Activated CD8-positive, alpha-beta T cell treated with anti-CD3 and anti-CD28 coated beads, Interleukin-2, amount 10 ng/mL, durations not matched to agents 7 days and 5 days (primary cell): ENCODE measurements around the gene AGAP1. TPM values are rescaled to one million over a fixed set of nuclear protein-coding genes. Genes with fewer than 3 reads are reported as not detected.

Experiments
- ATAC-seq: fragments of 150-1000 bp; cut with Tn5 transposase; one replicate; pipeline ENCODE4 v1.10.0; 2021; ENCODE audit warnings: moderate library complexity
- CTCF ChIA-PET: fragments of 350-600 bp; sonication (Branson Sonifier 250); formaldehyde crosslinking; loops from one replicate; lab custom pipeline; 2021; ENCODE audit warnings: antibody characterized with exemption; lab: Charles Lee
- POLR2A ChIA-PET: fragments of 350-600 bp; sonication (Branson Sonifier 250); formaldehyde crosslinking; loops from one replicate; lab custom pipeline; 2021; ENCODE audit warnings: antibody characterized with exemption; lab: Charles Lee
- DNase-seq: peaks from one replicate; pipeline ENCODE4 v3.0.0-alpha.2; 2020
- H3K27ac Mint-ChIP-seq: one replicate; pipeline ENCODE4 v1.8.0; 2021; ENCODE audit warnings: mild to moderate bottlenecking, mixed read lengths
- H3K27me3 Mint-ChIP-seq: one replicate; pipeline ENCODE4 v1.8.0; 2021; ENCODE audit warnings: low read depth, mixed read lengths
- H3K36me3 Mint-ChIP-seq: one replicate; pipeline ENCODE4 v1.8.0; 2021; ENCODE audit warnings: low read depth, mixed read lengths
- H3K4me1 Mint-ChIP-seq: one replicate; pipeline ENCODE4 v1.8.0; 2021; ENCODE audit warnings: low read depth, mixed read lengths
- H3K4me3 Mint-ChIP-seq: one replicate; pipeline ENCODE4 v1.8.0; 2021; ENCODE audit warnings: mild to moderate bottlenecking, mixed read lengths
- H3K9me3 Mint-ChIP-seq: one replicate; pipeline ENCODE4 v1.8.0; 2022; ENCODE audit warnings: mixed read lengths; ENCODE audit not compliant: insufficient read depth
- total RNA-seq, 2 experiments: library from RNA; stranded (reverse); gene quantifications; one replicate each; pipeline ENCODE4 v1.2.3, GENCODE V29; 2021

AGAP1 gene
- total RNA-seq, 2 experiments from 2014 or later, result 0.82 to 1.3 TPM

GRCh38 chr2:235729557-235729947 is 235.7 kb downstream of the AGAP1 start:
- no peaks in the 10 kb centered on the region for H3K27me3 Mint-ChIP-seq
- POLR2A ChIA-PET, result no interaction called here
- H3K9me3 Mint-ChIP-seq, result no peaks in the 10 kb centered on the region
- no peak for ATAC-seq
- H3K4me1 Mint-ChIP-seq, result no peaks in the 10 kb centered on the region
- no peaks in the 10 kb centered on the region for H3K36me3 Mint-ChIP-seq
- DNase-seq, result no peak
- H3K27ac Mint-ChIP-seq, result no peak overlapping the region
- CTCF ChIA-PET, result no interaction called here
- no peak overlapping the region for H3K4me3 Mint-ChIP-seq

GRCh38 chr2:235730115-235730514 is 236.3 kb downstream of the AGAP1 start:
- Mint-ChIP-seq H3K27ac (no peak overlapping the region), H3K4me3 (no peak overlapping the region), H3K4me1 (no peaks in the 10 kb centered on the region), H3K9me3 (no peaks in the 10 kb centered on the region), H3K36me3 (no peaks in the 10 kb centered on the region), H3K27me3 (peaks cover 2% of the 10 kb centered on the region)
- ATAC-seq, result no peak
- ChIA-PET CTCF (no interaction called here), POLR2A (no interaction called here)
- no peak for DNase-seq

- Mint-ChIP-seq H3K27me3 (peaks cover 2% of the 10 kb centered on the region), H3K9me3 (no peaks in the 10 kb centered on the region), H3K27ac (no peak overlapping the region), H3K4me1 (no peaks in the 10 kb centered on the region), H3K4me3 (no peak overlapping the region), H3K36me3 (no peaks in the 10 kb centered on the region)
- ChIA-PET POLR2A (no interaction called here), CTCF (no interaction called here)
- no peak for DNase-seq
- ATAC-seq, result no peak
Measured at GRCh38 chr2:235733761-235734160, 239.9 kb downstream of the AGAP1 start.

DNA sequence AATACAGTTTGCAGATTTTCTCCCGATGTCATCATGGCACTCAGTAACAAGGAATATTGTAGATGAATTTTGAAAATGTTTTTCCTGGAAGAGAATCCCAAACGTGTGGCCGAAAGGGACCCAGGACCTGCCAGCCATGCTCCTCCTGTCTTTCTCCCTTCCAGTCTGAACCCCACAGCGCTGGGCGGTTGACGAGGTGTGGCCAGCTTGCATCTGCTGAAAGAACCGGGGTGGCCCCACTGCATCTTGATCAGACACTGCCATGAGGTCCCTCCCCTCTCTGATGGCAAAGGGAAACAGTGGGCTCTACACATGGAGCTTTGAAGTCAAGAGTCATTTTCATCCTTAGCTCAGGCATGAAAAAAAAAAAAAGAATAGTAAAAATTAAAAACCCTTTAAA is 240.3 kb downstream of the AGAP1 start:
- no peak for DNase-seq
- H3K4me1 Mint-ChIP-seq, result no peaks in the 10 kb centered on the region
- POLR2A ChIA-PET, result no interaction called here
- H3K9me3 Mint-ChIP-seq, result no peaks in the 10 kb centered on the region
- no peak for ATAC-seq
- CTCF ChIA-PET, result no interaction called here
- no peaks in the 10 kb centered on the region for H3K36me3 Mint-ChIP-seq
- no peak overlapping the region for H3K4me3 Mint-ChIP-seq
- H3K27ac Mint-ChIP-seq, result no peak overlapping the region
- peaks cover 2% of the 10 kb centered on the region for H3K27me3 Mint-ChIP-seq

- DNase-seq (no peak), ATAC-seq (no peak)
- Mint-ChIP-seq H3K9me3 (no peaks in the 10 kb centered on the region), H3K27ac (no peak overlapping the region), H3K27me3 (peaks cover 2% of the 10 kb centered on the region), H3K4me1 (no peaks in the 10 kb centered on the region), H3K4me3 (no peak overlapping the region), H3K36me3 (no peaks in the 10 kb centered on the region)
- CTCF ChIA-PET, result interaction anchor here (0.7 kb wide), 1 partner anchor 1184 kb away, joined by 3 read pairs; no protein-coding TSS in a partner anchor
- POLR2A ChIA-PET, result no interaction called here
Measured at GRCh38 chr2:235734688-235735231, 240.9 kb downstream of the AGAP1 start.

DNA sequence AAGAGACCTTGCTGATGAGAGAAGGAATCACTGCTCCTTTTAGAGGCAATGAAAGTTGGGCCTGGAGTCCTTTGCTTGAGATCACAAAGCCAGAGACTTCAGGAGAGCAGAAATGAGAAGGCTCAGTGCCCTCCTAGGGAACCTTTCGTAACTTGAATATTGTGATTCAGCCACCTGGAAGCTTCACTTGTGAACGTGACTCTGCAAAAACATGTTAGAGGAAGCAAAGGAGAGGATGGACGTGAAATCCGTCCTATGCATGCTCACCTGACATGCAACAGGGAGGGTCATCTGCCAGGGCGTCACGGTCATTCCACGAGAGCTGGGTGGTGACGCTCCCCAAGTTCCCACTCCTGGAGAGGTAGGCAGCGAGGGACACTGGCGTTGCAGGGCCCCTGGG is 243.6 kb downstream of the AGAP1 start:
- Mint-ChIP-seq H3K27me3 (peaks cover 2% of the 10 kb centered on the region), H3K36me3 (no peaks in the 10 kb centered on the region), H3K4me3 (no peak overlapping the region), H3K9me3 (no peaks in the 10 kb centered on the region), H3K27ac (no peak overlapping the region), H3K4me1 (no peaks in the 10 kb centered on the region)
- no peak for ATAC-seq
- DNase-seq, result no peak
- CTCF ChIA-PET, result interaction anchor here (0.8 to 1.1 kb wide), 2 partner anchors 9 kb away, joined by 3 read pairs; no protein-coding TSS in a partner anchor
- POLR2A ChIA-PET, result no interaction called here

DNA sequence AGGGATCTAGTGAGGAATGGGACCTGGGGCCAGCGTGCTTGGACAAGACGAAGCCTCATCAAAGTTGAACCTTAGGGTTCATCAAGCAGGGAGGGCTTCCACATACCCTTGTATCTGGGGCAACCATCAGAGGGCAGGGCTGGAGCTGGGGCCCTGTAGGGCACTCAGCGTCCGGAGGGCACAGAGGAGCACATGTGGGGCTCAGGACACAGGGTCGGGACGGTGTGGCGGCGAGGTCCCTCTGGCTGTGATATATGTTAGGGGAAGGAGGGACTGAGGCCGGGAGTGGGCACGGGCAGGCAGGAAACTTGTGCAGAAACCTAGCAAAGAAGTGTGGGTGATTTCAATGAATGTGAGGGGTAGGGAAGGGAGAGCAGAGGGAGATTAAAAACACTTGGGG is 244.0 kb downstream of the AGAP1 start:
- ChIA-PET POLR2A (no interaction called here), CTCF (interaction anchor here (1.1 kb wide), 1 partner anchor 8 kb away, joined by 3 read pairs; no protein-coding TSS in a partner anchor)
- ATAC-seq, result no peak
- Mint-ChIP-seq H3K4me3 (no peak overlapping the region), H3K36me3 (no peaks in the 10 kb centered on the region), H3K27ac (no peak overlapping the region), H3K9me3 (no peaks in the 10 kb centered on the region), H3K27me3 (peaks cover 2% of the 10 kb centered on the region), H3K4me1 (no peaks in the 10 kb centered on the region)
- DNase-seq, result no peak

DNA sequence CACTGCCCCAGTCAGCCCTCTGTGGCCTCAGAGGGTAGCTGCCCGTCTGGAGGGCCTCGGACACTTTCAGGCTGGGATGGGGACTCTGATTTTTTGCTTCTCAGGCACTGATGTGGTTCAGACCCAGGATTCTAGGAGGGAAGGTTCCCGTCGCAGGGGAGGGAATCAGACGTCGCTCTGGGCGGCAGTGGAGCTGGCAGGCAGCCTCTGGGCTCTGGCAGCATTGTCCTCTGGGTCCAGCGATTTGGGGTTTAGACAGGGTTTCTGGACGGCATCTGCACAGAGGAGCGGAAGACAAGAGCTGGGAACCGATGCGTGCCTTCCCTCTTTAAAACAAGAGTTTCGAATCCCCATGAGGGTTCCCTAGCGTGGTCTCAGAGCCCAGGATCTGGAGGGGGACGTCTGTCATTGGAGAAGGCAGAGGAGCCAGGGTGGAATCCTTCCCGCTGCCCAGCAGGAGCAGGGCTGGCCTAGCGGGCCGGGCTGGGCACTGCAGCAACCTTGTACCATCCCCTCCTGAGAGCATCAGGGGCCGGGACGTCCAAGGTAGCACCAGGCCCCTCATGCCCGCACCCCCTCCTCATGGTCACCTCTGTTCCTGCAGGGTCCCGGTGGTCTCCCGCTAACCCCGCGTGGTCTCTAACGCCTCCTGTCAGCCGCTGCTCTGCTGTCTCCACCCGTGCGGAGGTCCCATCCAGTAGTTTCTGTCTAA is 246.0 kb downstream of the AGAP1 start:
- Mint-ChIP-seq H3K36me3 (no peaks in the 10 kb centered on the region), H3K4me3 (no peak overlapping the region), H3K27ac (no peak overlapping the region), H3K9me3 (no peaks in the 10 kb centered on the region), H3K4me1 (no peaks in the 10 kb centered on the region), H3K27me3 (no peaks in the 10 kb centered on the region)
- DNase-seq (no peak), ATAC-seq (no peak)
- POLR2A ChIA-PET, result no interaction called here
- CTCF ChIA-PET, result no interaction called here

DNA sequence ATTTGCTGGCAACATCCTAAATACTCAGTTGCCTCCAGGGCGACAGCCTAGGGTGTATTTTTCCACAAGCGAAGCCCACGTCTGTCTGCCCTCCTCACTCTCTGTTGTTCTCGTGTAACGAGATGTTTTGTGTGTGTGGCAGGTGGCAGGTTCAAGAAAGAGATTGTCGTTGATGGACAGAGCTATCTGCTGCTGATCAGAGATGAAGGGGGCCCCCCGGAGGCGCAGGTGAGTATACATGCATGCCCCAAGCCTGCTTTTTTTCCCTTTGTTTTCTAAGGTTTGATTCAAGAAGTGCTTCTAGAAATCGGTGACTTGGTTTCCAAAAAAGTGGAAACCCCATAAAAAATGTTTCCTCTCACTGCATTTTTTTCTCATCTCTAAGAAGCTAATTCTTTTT is 247.0 kb downstream of the AGAP1 start:
- Mint-ChIP-seq H3K27me3 (no peaks in the 10 kb centered on the region), H3K27ac (no peak overlapping the region), H3K4me1 (no peaks in the 10 kb centered on the region), H3K4me3 (no peak overlapping the region), H3K36me3 (no peaks in the 10 kb centered on the region), H3K9me3 (no peaks in the 10 kb centered on the region)
- ChIA-PET POLR2A (no interaction called here), CTCF (interaction anchor here (0.7 kb wide), 1 partner anchor 92 kb away, joined by 3 read pairs; no protein-coding TSS in a partner anchor)
- no peak for ATAC-seq
- DNase-seq, result no peak

DNA sequence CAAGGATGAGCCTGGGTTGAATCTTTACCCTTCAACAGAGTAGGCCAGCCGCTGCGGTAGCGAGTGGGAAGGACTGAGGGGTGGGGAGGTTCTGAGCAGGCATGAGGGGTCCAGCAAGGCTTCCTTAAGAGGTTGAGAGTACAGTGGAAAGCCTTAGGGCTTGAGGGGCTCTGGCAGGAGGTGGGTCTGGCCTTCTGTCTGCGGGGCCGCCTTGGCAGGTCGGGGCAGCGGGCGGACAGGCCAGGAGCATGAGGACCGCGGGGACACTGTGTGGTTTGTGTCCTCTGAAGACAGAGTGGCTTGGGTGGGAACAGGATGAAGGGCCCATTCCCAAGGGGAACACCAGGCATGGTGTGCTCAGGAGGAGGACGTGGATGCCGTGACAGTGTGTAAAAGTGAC is 250.3 kb downstream of the AGAP1 start:
- Mint-ChIP-seq H3K27ac (no peak overlapping the region), H3K9me3 (no peaks in the 10 kb centered on the region), H3K36me3 (no peaks in the 10 kb centered on the region), H3K4me1 (no peaks in the 10 kb centered on the region), H3K27me3 (no peaks in the 10 kb centered on the region), H3K4me3 (no peak overlapping the region)
- ChIA-PET POLR2A (no interaction called here), CTCF (no interaction called here)
- ATAC-seq (no peak), DNase-seq (no peak)

GRCh38 chr2:235745597-235745996 is 251.8 kb downstream of the AGAP1 start:
- CTCF ChIA-PET, result interaction anchor here (0.6 to 1.8 kb wide), 6 partner anchors 8 to 151 kb away, joined by 3 to 21 read pairs (median 3); no protein-coding TSS in a partner anchor
- no peak for ATAC-seq
- H3K4me1 Mint-ChIP-seq, result no peaks in the 10 kb centered on the region

GRCh38 chr2:235746257-235746934 is 252.6 kb downstream of the AGAP1 start:
- Mint-ChIP-seq H3K9me3 (no peaks in the 10 kb centered on the region), H3K27ac (no peak overlapping the region), H3K4me3 (no peak overlapping the region), H3K4me1 (no peaks in the 10 kb centered on the region), H3K27me3 (no peaks in the 10 kb centered on the region), H3K36me3 (no peaks in the 10 kb centered on the region)
- DNase-seq, result peak; percentile 57
- peak; percentile 61 for ATAC-seq
- ChIA-PET POLR2A (no interaction called here), CTCF (interaction anchor here (0.6 to 1.8 kb wide), 6 partner anchors 8 to 151 kb away, joined by 3 to 21 read pairs (median 3); no protein-coding TSS in a partner anchor)

More at GRCh38 chr2:235745597-235745996, 251.8 kb downstream of the AGAP1 start:
- DNase-seq, result no peak
- POLR2A ChIA-PET, result no interaction called here
- Mint-ChIP-seq H3K36me3 (no peaks in the 10 kb centered on the region), H3K27ac (no peak overlapping the region), H3K4me3 (no peak overlapping the region), H3K27me3 (no peaks in the 10 kb centered on the region), H3K9me3 (no peaks in the 10 kb centered on the region)
